Measurements from ENCODE around the gene GPR84.

GPR84 gene

DNA sequence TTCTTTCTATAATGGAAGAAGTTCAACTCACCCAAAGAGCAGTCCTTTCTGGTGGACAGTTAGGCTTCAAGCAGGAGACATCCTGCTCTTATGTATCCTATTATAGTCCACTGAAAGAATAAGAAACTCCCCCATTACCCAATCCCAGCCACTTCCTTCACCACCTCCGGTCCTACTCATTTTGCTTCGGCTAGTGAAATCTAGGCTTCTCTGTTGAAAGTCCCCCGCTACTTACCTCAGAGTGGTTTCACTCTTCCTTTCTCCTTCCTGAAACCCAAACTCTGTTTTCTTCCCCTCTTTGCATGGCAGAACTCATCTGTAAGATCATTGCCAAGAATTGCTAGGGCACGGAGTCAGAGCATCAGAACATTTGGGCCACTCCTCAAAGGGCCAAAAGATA, at the start of gene GPR84:
Gene GPR84, minus strand, starts transcription at position 74 of the 400 bp plus-strand sequence. CDS start 635 bp downstream, outside the sequence.
- Histone ChIP-seq H3K9me3 (ENCODE audit: control insufficient read depth, insufficient read depth, low read length) (no peaks in the 10 kb centered on the region), H3K27me3 (ENCODE audit: control insufficient read depth, insufficient read depth, low read length) (peaks cover 29% of the 10 kb centered on the region), H3K4me3 (ENCODE audit: low read depth, low read length) (no peak within 1 kb of the TSS), H3K4me1 (ENCODE audit: control insufficient read depth, insufficient read depth, low read length) (peaks cover 3% of the 10 kb centered on the region), H3K36me3 (ENCODE audit: control insufficient read depth, insufficient read depth, low read length) (no peaks in the 10 kb centered on the region), H3K9ac (ENCODE audit: low read depth, low read length) (no peak within 1 kb of the TSS)

DNA sequence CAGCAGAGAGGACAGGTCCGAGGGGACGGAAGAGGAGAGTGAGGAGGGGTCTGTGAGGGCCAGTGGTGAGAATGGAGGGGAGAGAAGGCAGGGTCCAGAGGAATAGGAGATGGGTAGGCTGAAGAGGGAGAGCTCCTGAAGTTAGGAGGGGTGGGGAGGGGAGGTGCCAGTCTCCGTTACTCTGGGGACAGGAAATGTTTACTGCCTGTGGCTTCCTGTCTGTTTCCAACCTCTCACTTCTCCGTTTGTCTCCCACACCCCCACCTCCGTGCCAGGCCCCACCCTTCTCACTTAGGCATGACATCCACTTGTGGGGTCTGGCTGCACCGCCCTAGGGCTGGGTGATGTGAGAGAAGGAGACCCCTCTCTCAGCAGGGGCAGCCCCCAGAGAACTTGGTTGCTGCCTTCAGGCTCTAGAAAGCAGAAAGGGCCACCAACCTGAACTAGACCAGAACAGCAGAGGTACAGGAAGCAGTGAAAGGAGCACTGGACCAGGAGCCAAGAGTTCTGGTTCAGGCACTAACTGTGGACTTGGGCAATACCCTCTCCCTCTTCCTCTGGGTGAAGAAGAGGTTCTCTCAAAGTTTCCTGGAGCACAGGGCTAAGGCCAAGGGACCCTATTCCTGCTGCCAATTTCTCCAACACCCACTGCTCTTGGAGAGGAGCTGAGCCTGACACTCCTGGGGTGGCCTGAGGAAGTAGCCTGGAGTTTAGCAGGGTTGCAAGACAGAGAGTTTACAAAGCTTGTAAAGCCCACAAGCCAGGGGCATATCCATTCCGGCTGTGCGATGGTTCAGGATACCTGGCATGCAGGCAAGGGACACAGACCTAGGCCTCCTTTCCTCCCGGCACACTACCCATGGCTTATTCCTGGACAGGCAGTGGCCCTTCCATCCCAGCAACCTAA, 49.3 kb upstream of the GPR84 start:
- Histone ChIP-seq H3K36me3 (ENCODE audit: control insufficient read depth, insufficient read depth, low read length) (peaks cover 5% of the 10 kb centered on the region), H3K9ac (ENCODE audit: low read depth, low read length) (no peak overlapping the region), H3K9me3 (ENCODE audit: control insufficient read depth, insufficient read depth, low read length) (no peaks in the 10 kb centered on the region), H3K4me3 (ENCODE audit: low read depth, low read length) (no peak overlapping the region), H3K27me3 (ENCODE audit: control insufficient read depth, insufficient read depth, low read length) (peaks cover 13% of the 10 kb centered on the region), H3K4me1 (ENCODE audit: control insufficient read depth, insufficient read depth, low read length) (peaks cover 7% of the 10 kb centered on the region)

DNA sequence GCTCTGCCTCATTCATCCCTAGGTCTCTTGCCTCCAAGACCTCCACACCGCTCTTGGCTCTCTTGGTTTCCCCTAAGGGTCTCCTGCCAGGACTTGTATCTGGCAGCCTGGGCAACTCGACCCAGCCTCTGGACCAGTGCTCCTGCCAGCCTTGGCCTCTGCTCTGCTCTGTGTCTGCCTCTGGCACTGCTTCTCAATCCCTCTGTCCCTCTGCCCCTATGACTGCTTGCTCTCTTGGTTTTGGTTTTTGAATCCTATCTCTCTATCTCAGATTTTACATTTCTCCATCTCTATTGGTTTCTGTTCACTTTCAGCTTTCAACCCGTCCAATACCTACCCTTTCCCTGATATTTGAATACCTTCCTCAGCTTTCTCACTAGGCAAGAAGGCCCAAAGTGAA, 48.5 kb upstream of the GPR84 start:
- Histone ChIP-seq H3K4me3 (ENCODE audit: low read depth, low read length) (no peak overlapping the region), H3K4me1 (ENCODE audit: control insufficient read depth, insufficient read depth, low read length) (peaks cover 7% of the 10 kb centered on the region), H3K36me3 (ENCODE audit: control insufficient read depth, insufficient read depth, low read length) (peaks cover 6% of the 10 kb centered on the region), H3K9me3 (ENCODE audit: control insufficient read depth, insufficient read depth, low read length) (no peaks in the 10 kb centered on the region), H3K27me3 (ENCODE audit: control insufficient read depth, insufficient read depth, low read length) (peaks cover 12% of the 10 kb centered on the region), H3K9ac (ENCODE audit: low read depth, low read length) (no peak overlapping the region)

GRCh38 chr12:54412348-54412747, 48.1 kb upstream of the GPR84 start:
- Histone ChIP-seq H3K36me3 (ENCODE audit: control insufficient read depth, insufficient read depth, low read length) (peaks cover 10% of the 10 kb centered on the region), H3K9me3 (ENCODE audit: control insufficient read depth, insufficient read depth, low read length) (no peaks in the 10 kb centered on the region), H3K27me3 (ENCODE audit: control insufficient read depth, insufficient read depth, low read length) (peaks cover 8% of the 10 kb centered on the region), H3K9ac (ENCODE audit: low read depth, low read length) (no peak overlapping the region), H3K4me1 (ENCODE audit: control insufficient read depth, insufficient read depth, low read length) (peaks cover 4% of the 10 kb centered on the region), H3K4me3 (ENCODE audit: low read depth, low read length) (no peak overlapping the region)

GRCh38 chr12:54411391-54412241, 47.3 kb upstream of the GPR84 start:
- Histone ChIP-seq H3K9me3 (ENCODE audit: control insufficient read depth, insufficient read depth, low read length) (no peaks in the 10 kb centered on the region), H3K4me1 (ENCODE audit: control insufficient read depth, insufficient read depth, low read length) (peaks cover 4% of the 10 kb centered on the region), H3K9ac (ENCODE audit: low read depth, low read length) (no peak overlapping the region), H3K4me3 (ENCODE audit: low read depth, low read length) (no peak overlapping the region), H3K36me3 (ENCODE audit: control insufficient read depth, insufficient read depth, low read length) (peaks cover 10% of the 10 kb centered on the region), H3K27me3 (ENCODE audit: control insufficient read depth, insufficient read depth, low read length) (peaks cover 3% of the 10 kb centered on the region)

DNA sequence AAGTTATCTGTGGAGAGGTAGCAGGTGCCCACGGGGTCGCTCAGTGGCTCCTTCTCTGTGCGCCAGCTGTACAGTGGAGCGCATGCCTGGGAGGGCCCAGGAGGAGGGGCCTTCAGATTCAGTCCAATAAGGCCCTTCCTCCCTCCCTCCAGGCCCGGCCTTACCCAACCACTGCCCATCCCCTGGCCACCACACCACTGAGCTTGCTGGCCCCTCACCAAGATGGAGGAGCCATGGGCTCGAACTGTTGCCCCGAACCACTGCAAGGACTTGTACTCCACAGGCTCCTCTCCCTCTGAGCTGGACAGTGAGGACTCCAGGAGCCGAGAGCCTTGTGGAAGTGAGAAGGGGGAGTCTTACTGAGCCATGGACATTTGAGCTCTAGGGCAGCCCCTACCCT, 45.0 kb upstream of the GPR84 start:
- H3K4me1 ChIP-seq (ENCODE audit: control insufficient read depth, insufficient read depth, low read length) = peaks cover 4% of the 10 kb centered on the region
- no peaks in the 10 kb centered on the region for H3K27me3 ChIP-seq (ENCODE audit: control insufficient read depth, insufficient read depth, low read length)
- no peak overlapping the region for H3K4me3 ChIP-seq (ENCODE audit: low read depth, low read length)
- H3K9ac ChIP-seq (ENCODE audit: low read depth, low read length) = no peak overlapping the region
- peaks cover 10% of the 10 kb centered on the region for H3K36me3 ChIP-seq (ENCODE audit: control insufficient read depth, insufficient read depth, low read length)
- H3K9me3 ChIP-seq (ENCODE audit: control insufficient read depth, insufficient read depth, low read length) = no peaks in the 10 kb centered on the region

- no peak overlapping the region for H3K4me3 ChIP-seq (ENCODE audit: low read depth, low read length)
- no peaks in the 10 kb centered on the region for H3K9me3 ChIP-seq (ENCODE audit: control insufficient read depth, insufficient read depth, low read length)
- H3K27me3 ChIP-seq (ENCODE audit: control insufficient read depth, insufficient read depth, low read length) = no peaks in the 10 kb centered on the region
- H3K9ac ChIP-seq (ENCODE audit: low read depth, low read length) = no peak overlapping the region
- H3K4me1 ChIP-seq (ENCODE audit: control insufficient read depth, insufficient read depth, low read length) = peaks cover 4% of the 10 kb centered on the region
- peaks cover 23% of the 10 kb centered on the region for H3K36me3 ChIP-seq (ENCODE audit: control insufficient read depth, insufficient read depth, low read length)
Observed at GRCh38 chr12:54407183-54407905, 43.1 kb upstream of the GPR84 start.

DNA sequence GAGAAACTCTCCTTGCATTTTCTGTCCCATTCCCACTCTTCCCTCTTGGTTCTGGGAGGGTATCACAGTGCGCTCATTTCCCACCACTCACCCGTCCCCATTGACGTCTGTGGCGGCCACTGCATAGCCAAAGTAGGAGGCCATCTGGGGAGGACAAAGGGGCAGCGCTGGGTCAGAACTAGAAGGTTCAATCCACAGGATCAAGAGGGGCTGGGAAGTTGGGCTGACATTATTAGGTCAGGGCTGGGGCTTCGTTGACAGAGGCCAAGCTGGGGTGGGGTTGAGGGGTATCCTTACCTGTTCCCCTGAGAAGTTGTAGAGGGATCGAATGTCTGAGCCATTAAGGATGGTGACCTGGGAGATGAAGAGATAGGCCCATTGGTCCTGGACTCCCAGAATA, 41.3 kb upstream of the GPR84 start:
- peaks cover 26% of the 10 kb centered on the region for H3K36me3 ChIP-seq (ENCODE audit: control insufficient read depth, insufficient read depth, low read length)
- no peaks in the 10 kb centered on the region for H3K27me3 ChIP-seq (ENCODE audit: control insufficient read depth, insufficient read depth, low read length)
- H3K4me3 ChIP-seq (ENCODE audit: low read depth, low read length) = no peak overlapping the region
- no peaks in the 10 kb centered on the region for H3K4me1 ChIP-seq (ENCODE audit: control insufficient read depth, insufficient read depth, low read length)
- no peaks in the 10 kb centered on the region for H3K9me3 ChIP-seq (ENCODE audit: control insufficient read depth, insufficient read depth, low read length)
- no peak overlapping the region for H3K9ac ChIP-seq (ENCODE audit: low read depth, low read length)

DNA sequence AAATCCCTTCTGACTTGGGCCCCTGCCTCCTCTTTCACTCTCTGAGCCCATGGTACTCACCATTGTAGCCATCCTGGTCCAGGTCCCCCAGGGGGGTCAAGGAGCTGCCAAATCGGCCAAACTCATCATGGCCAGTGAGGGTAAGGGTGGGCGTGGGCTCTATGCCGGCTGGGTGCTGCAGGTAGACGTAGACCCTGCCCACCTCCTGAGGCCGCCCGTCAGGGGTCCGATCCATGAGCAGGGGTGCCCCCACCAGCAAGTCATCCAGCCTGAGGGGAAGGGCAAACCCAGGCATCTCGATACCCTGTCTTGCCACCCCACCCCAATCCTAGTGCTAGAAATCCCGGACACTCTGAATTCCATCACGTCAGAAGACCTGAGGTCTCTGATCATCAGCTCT, 40.8 kb upstream of the GPR84 start:
- H3K9ac ChIP-seq (ENCODE audit: low read depth, low read length) = no peak overlapping the region
- H3K4me1 ChIP-seq (ENCODE audit: control insufficient read depth, insufficient read depth, low read length) = no peaks in the 10 kb centered on the region
- H3K27me3 ChIP-seq (ENCODE audit: control insufficient read depth, insufficient read depth, low read length) = no peaks in the 10 kb centered on the region
- H3K9me3 ChIP-seq (ENCODE audit: control insufficient read depth, insufficient read depth, low read length) = no peaks in the 10 kb centered on the region
- H3K4me3 ChIP-seq (ENCODE audit: low read depth, low read length) = no peak overlapping the region
- peaks cover 28% of the 10 kb centered on the region for H3K36me3 ChIP-seq (ENCODE audit: control insufficient read depth, insufficient read depth, low read length)

DNA sequence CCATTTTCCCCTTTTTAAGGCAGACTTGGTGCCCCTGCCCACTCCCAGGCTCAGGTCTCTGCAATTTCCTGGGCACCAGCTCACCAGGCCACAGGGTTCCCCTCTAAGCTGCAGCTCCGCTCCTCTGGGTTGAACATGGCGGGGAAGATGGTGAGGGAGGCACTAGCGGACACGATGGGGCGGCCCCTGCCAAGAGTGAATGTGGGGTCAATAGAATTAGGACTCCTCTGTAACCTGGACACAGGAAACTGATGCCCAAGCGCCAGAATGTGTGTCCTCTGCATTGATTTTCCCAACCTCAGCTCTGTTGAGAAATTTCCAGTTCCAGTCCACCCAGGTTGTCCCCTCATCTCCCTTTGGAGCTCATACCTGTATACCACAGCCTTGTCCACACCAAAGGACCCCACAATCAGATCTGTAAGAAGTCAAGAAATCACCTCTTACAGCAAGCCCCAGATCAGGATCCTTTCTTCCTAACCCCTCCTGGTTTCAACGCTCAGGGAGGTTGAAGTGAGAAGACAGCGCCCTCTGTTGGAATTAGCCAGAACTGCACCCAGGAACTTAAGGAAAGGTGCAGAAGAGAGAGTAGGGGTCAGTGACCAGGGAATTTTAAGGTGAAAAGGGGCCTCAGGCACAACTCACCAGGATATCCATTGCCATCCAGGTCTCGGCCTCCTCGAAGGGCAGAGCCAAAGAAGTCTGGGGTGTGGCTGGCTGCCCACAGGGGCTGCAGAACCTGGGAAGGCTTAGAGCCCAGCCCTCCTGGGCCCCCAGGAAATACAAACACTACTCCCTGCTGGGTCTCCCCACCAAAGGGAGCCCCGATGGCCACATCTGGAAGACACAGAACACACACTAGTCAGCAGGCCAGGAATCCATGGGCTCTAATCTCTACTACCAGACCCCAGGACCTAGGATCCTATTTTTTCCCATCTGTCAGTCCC, 40.0 kb upstream of the GPR84 start:
- H3K9me3 ChIP-seq (ENCODE audit: control insufficient read depth, insufficient read depth, low read length) = no peaks in the 10 kb centered on the region
- no peaks in the 10 kb centered on the region for H3K4me1 ChIP-seq (ENCODE audit: control insufficient read depth, insufficient read depth, low read length)
- H3K27me3 ChIP-seq (ENCODE audit: control insufficient read depth, insufficient read depth, low read length) = no peaks in the 10 kb centered on the region
- H3K4me3 ChIP-seq (ENCODE audit: low read depth, low read length) = no peak overlapping the region
- peaks cover 28% of the 10 kb centered on the region for H3K36me3 ChIP-seq (ENCODE audit: control insufficient read depth, insufficient read depth, low read length)
- no peak overlapping the region for H3K9ac ChIP-seq (ENCODE audit: low read depth, low read length)

Measured in iPS-15b (cell line).